Dendritic cell treated with granulocyte-macrophage colony-stimulating factor and Interleukin-4, amounts not matched to agents 40 ng/mL and 50 ng/mL, for 4 days (primary cell): ENCODE results near the gene MAP1B.

Experiments
- H3K27ac Mint-ChIP-seq: one replicate; pipeline ENCODE4 v1.8.0; 2022; ENCODE audit warnings: mild to moderate bottlenecking, mixed read lengths
- H3K27me3 Mint-ChIP-seq: one replicate; pipeline ENCODE4 v1.8.0; 2022; ENCODE audit warnings: mild to moderate bottlenecking, mixed read lengths
- H3K36me3 Mint-ChIP-seq: one replicate; pipeline ENCODE4 v1.8.0; 2022; ENCODE audit warnings: low read depth, mixed read lengths
- H3K4me1 Mint-ChIP-seq: one replicate; pipeline ENCODE4 v1.8.0; 2022; ENCODE audit warnings: low read depth, mixed read lengths
- H3K4me3 Mint-ChIP-seq: one replicate; pipeline ENCODE4 v1.8.0; 2022; ENCODE audit warnings: mild to moderate bottlenecking, moderate library complexity, mixed read lengths
- H3K9me3 Mint-ChIP-seq: one replicate; pipeline ENCODE4 v1.8.0; 2022; ENCODE audit warnings: mixed read lengths
- intact Hi-C: fragments of 100-400 bp; cut with micrococcal nuclease; formaldehyde crosslinking; loops from one replicate; pipeline ENCODE4 v1.15.0; 2022

Gene MAP1B

GRCh38 chr5:72151646-72152045 is 44.4 kb downstream of the MAP1B start:
- Mint-ChIP-seq H3K27ac (no peak overlapping the region), H3K4me3 (no peak overlapping the region), H3K27me3 (peaks cover 9% of the 10 kb centered on the region), H3K36me3 (no peaks in the 10 kb centered on the region), H3K9me3 (no peaks in the 10 kb centered on the region), H3K4me1 (no peaks in the 10 kb centered on the region)
- intact Hi-C loops: no loop called here

- H3K4me1 Mint-ChIP-seq: no peaks in the 10 kb centered on the region
- H3K4me3 Mint-ChIP-seq: no peak overlapping the region
- no peaks in the 10 kb centered on the region for H3K9me3 Mint-ChIP-seq
- intact Hi-C loops: no loop called here
- no peak overlapping the region for H3K27ac Mint-ChIP-seq
- H3K27me3 Mint-ChIP-seq: peaks cover 10% of the 10 kb centered on the region
- H3K36me3 Mint-ChIP-seq: no peaks in the 10 kb centered on the region
Observed at GRCh38 chr5:72152545-72152944, 45.3 kb downstream of the MAP1B start.

GRCh38 chr5:72153551-72153950 is 46.3 kb downstream of the MAP1B start:
- Mint-ChIP-seq H3K4me1 (no peaks in the 10 kb centered on the region), H3K4me3 (no peak overlapping the region), H3K27me3 (peaks cover 7% of the 10 kb centered on the region), H3K27ac (no peak overlapping the region), H3K36me3 (no peaks in the 10 kb centered on the region), H3K9me3 (no peaks in the 10 kb centered on the region)
- intact Hi-C loops: no loop called here

- H3K9me3 Mint-ChIP-seq: no peaks in the 10 kb centered on the region
Observed at GRCh38 chr5:72154076-72154756, 46.9 kb downstream of the MAP1B start.

GRCh38 chr5:72156946-72157624 is 49.8 kb downstream of the MAP1B start:
- Mint-ChIP-seq H3K9me3 (no peaks in the 10 kb centered on the region), H3K4me3 (no peak overlapping the region), H3K27ac (no peak overlapping the region), H3K36me3 (no peaks in the 10 kb centered on the region), H3K4me1 (no peaks in the 10 kb centered on the region), H3K27me3 (peaks cover 6% of the 10 kb centered on the region)
- intact Hi-C loops: no loop called here

More at GRCh38 chr5:72154076-72154756, 46.9 kb downstream of the MAP1B start:
- Mint-ChIP-seq H3K4me3 (no peak overlapping the region), H3K27ac (no peak overlapping the region), H3K27me3 (peaks cover 6% of the 10 kb centered on the region), H3K36me3 (no peaks in the 10 kb centered on the region), H3K4me1 (no peaks in the 10 kb centered on the region)
- intact Hi-C loops: no loop called here

- no peaks in the 10 kb centered on the region for H3K36me3 Mint-ChIP-seq
- peaks cover 6% of the 10 kb centered on the region for H3K27me3 Mint-ChIP-seq
- intact Hi-C loops: no loop called here
- no peak overlapping the region for H3K4me3 Mint-ChIP-seq
- H3K4me1 Mint-ChIP-seq: no peaks in the 10 kb centered on the region
- no peaks in the 10 kb centered on the region for H3K9me3 Mint-ChIP-seq
- H3K27ac Mint-ChIP-seq: no peak overlapping the region
Observed at GRCh38 chr5:72157625-72157962, 50.3 kb downstream of the MAP1B start.

- no peak overlapping the region for H3K27ac Mint-ChIP-seq
Observed at GRCh38 chr5:72159501-72159911, 52.2 kb downstream of the MAP1B start.

GRCh38 chr5:72160329-72160728 is 53.1 kb downstream of the MAP1B start:
- Mint-ChIP-seq H3K27ac (no peak overlapping the region), H3K9me3 (no peaks in the 10 kb centered on the region), H3K36me3 (no peaks in the 10 kb centered on the region), H3K27me3 (peaks cover 12% of the 10 kb centered on the region), H3K4me1 (no peaks in the 10 kb centered on the region), H3K4me3 (no peak overlapping the region)
- intact Hi-C loops: no loop called here

More at GRCh38 chr5:72159501-72159911, 52.2 kb downstream of the MAP1B start:
- H3K27me3 Mint-ChIP-seq: peaks cover 12% of the 10 kb centered on the region
- H3K4me3 Mint-ChIP-seq: no peak overlapping the region
- no peaks in the 10 kb centered on the region for H3K36me3 Mint-ChIP-seq
- H3K4me1 Mint-ChIP-seq: no peaks in the 10 kb centered on the region
- intact Hi-C loops: no loop called here
- H3K9me3 Mint-ChIP-seq: no peaks in the 10 kb centered on the region

GRCh38 chr5:72160959-72161358 is 53.7 kb downstream of the MAP1B start:
- intact Hi-C loops: no loop called here
- Mint-ChIP-seq H3K27me3 (peaks cover 14% of the 10 kb centered on the region), H3K27ac (no peak overlapping the region), H3K9me3 (no peaks in the 10 kb centered on the region), H3K4me1 (no peaks in the 10 kb centered on the region), H3K4me3 (no peak overlapping the region), H3K36me3 (no peaks in the 10 kb centered on the region)

- Mint-ChIP-seq H3K4me3 (no peak overlapping the region), H3K36me3 (no peaks in the 10 kb centered on the region), H3K9me3 (no peaks in the 10 kb centered on the region), H3K27ac (no peak overlapping the region), H3K4me1 (no peaks in the 10 kb centered on the region), H3K27me3 (peaks cover 23% of the 10 kb centered on the region)
- intact Hi-C loops: no loop called here
Observed at GRCh38 chr5:72161951-72162350, 54.7 kb downstream of the MAP1B start.

- no peaks in the 10 kb centered on the region for H3K36me3 Mint-ChIP-seq
- H3K4me3 Mint-ChIP-seq: no peak overlapping the region
- no peaks in the 10 kb centered on the region for H3K4me1 Mint-ChIP-seq
- H3K27me3 Mint-ChIP-seq: peaks cover 26% of the 10 kb centered on the region
- intact Hi-C loops: no loop called here
- H3K9me3 Mint-ChIP-seq: no peaks in the 10 kb centered on the region
- no peak overlapping the region for H3K27ac Mint-ChIP-seq
Observed at GRCh38 chr5:72163349-72163983, 56.2 kb downstream of the MAP1B start.

- no peaks in the 10 kb centered on the region for H3K9me3 Mint-ChIP-seq
- no peaks in the 10 kb centered on the region for H3K36me3 Mint-ChIP-seq
- intact Hi-C loops: no loop called here
- H3K27ac Mint-ChIP-seq: no peak overlapping the region
- no peak overlapping the region for H3K4me3 Mint-ChIP-seq
- no peaks in the 10 kb centered on the region for H3K4me1 Mint-ChIP-seq
- peaks cover 38% of the 10 kb centered on the region for H3K27me3 Mint-ChIP-seq
Observed at GRCh38 chr5:72166070-72166979, 59.0 kb downstream of the MAP1B start.

- intact Hi-C loops: no loop called here
- Mint-ChIP-seq H3K4me1 (no peaks in the 10 kb centered on the region), H3K9me3 (no peaks in the 10 kb centered on the region), H3K27me3 (peaks cover 38% of the 10 kb centered on the region), H3K36me3 (no peaks in the 10 kb centered on the region), H3K27ac (no peak overlapping the region), H3K4me3 (no peak overlapping the region)
Observed at GRCh38 chr5:72167257-72167656, 60.0 kb downstream of the MAP1B start.

- no peaks in the 10 kb centered on the region for H3K9me3 Mint-ChIP-seq
- H3K36me3 Mint-ChIP-seq: no peaks in the 10 kb centered on the region
- intact Hi-C loops: no loop called here
Observed at GRCh38 chr5:72167804-72168203, 60.5 kb downstream of the MAP1B start.

More at GRCh38 chr5:72167804-72168203, 60.5 kb downstream of the MAP1B start:
- H3K4me3 Mint-ChIP-seq: no peak overlapping the region
- no peaks in the 10 kb centered on the region for H3K4me1 Mint-ChIP-seq
- H3K27ac Mint-ChIP-seq: no peak overlapping the region
- H3K27me3 Mint-ChIP-seq: peaks cover 38% of the 10 kb centered on the region
